SK-N-SH (cell line): Measurements from ENCODE around the gene SPNS1.

Source experiments
- CTCF ChIP-seq: fragments of 200-600 bp; sonication (generic); IDR thresholded peaks from 2 replicates; pipeline ENCODE4 v1.6.1; 2017; ENCODE audit warnings: antibody characterized with exemption, mild to moderate bottlenecking, moderate library complexity
- EP300 ChIP-seq, 2 experiments: IDR thresholded peaks; 2 replicates each; pipeline versions ENCODE4 v1.4.0 to v1.6.1; 2012; ENCODE audit warnings: borderline replicate concordance in 1 of 2, low read depth in 1 of 2, low read length in 1 of 2
- EZH2phosphoT487 ChIP-seq: fragments of 200-600 bp; sonication (generic); IDR thresholded peaks from 2 replicates; pipeline ENCODE4 v1.6.1; 2017; ENCODE audit warnings: low read depth, mixed run types, mild to moderate bottlenecking, antibody characterized with exemption, moderate library complexity, borderline replicate concordance
- MAX ChIP-seq: IDR thresholded peaks from 2 replicates; pipeline ENCODE4 v1.4.0; 2012; ENCODE audit warnings: low read depth
- PBX3 ChIP-seq: IDR thresholded peaks from 2 replicates; pipeline ENCODE4; 2012
- POLR2AphosphoS5 ChIP-seq: IDR thresholded peaks from 2 replicates; pipeline ENCODE4 v1.6.1; 2012; ENCODE audit warnings: low read depth, low read length
- RCOR1 ChIP-seq: fragments of 150-350 bp; IDR thresholded peaks from 2 replicates; pipeline ENCODE4 v1.6.1; 2017; ENCODE audit warnings: antibody characterized with exemption, low read length
- REST ChIP-seq: IDR thresholded peaks from 2 replicates; pipeline ENCODE4 v1.6.1; 2012; ENCODE audit warnings: mild to moderate bottlenecking, low read depth, low read length, moderate library complexity
- RXRA ChIP-seq: IDR thresholded peaks from 2 replicates; pipeline ENCODE4 v1.4.0; 2012; ENCODE audit warnings: low read depth, mild to moderate bottlenecking, borderline replicate concordance
- SIN3A ChIP-seq: IDR thresholded peaks from 2 replicates; pipeline ENCODE4 v1.6.1; 2012; ENCODE audit warnings: low read depth, mild to moderate bottlenecking, low read length, moderate library complexity, borderline replicate concordance
- TAF1 ChIP-seq: IDR thresholded peaks from 2 replicates; pipeline ENCODE4 v1.6.1; 2012; ENCODE audit warnings: low read depth, mild to moderate bottlenecking, low read length, moderate library complexity, borderline replicate concordance
- YY1 ChIP-seq: IDR thresholded peaks from 2 replicates; pipeline ENCODE4 v1.4.0; 2012; ENCODE audit warnings: low read depth, mild to moderate bottlenecking

- TF ChIP-seq REST (no peak), EP300 (IDR thresholded peaks at IDR 0.05; ENCODE audit: borderline replicate concordance in 1 of 2, low read depth in 1 of 2, low read length in 1 of 2) (no peak), MAX (no peak), EZH2phosphoT487 (no peak), POLR2AphosphoS5 (no peak), PBX3 (no peak), YY1 (no peak), RXRA (no peak), RCOR1 (no peak), CTCF (no peak), TAF1 (no peak), SIN3A (no peak)
Measured at GRCh38 chr16:28943281-28943680, 31.3 kb upstream of the SPNS1 start.
